KMS-11 (cell line): Measurements from ENCODE around the gene ZSWIM6.

Experiments used
- H2AFZ ChIP-seq: fragments of 200-600 bp; sonication (generic); 2 replicates; pipeline ENCODE4 v1.6.1; 2016; ENCODE audit warnings: antibody characterized with exemption, mixed run types, low read depth
- H3K27ac ChIP-seq: fragments of 200-600 bp; sonication (generic); 2 replicates; pipeline ENCODE4 v1.6.1; 2016; ENCODE audit warnings: mild to moderate bottlenecking, mixed run types
- H3K27me3 ChIP-seq: fragments of 200-600 bp; sonication (generic); 2 replicates; pipeline ENCODE4 v1.6.1; 2017; ENCODE audit warnings: mild to moderate bottlenecking, low read depth, mixed run types, moderate library complexity; ENCODE audit not compliant: insufficient read depth
- H3K36me3 ChIP-seq: fragments of 200-600 bp; sonication (generic); 2 replicates; pipeline ENCODE4 v1.6.1; 2017; ENCODE audit warnings: mild to moderate bottlenecking, mixed run types; ENCODE audit not compliant: insufficient read depth
- H3K4me1 ChIP-seq: fragments of 200-600 bp; sonication (generic); 2 replicates; pipeline ENCODE4 v1.6.1; 2016; ENCODE audit warnings: mild to moderate bottlenecking, low read depth, mixed run types; ENCODE audit not compliant: poor library complexity, severe bottlenecking
- H3K4me2 ChIP-seq: fragments of 200-600 bp; sonication (generic); 2 replicates; pipeline ENCODE4 v1.7.0; 2016; ENCODE audit warnings: mild to moderate bottlenecking, mixed run types
- H3K4me3 ChIP-seq: fragments of 200-600 bp; sonication (generic); IDR thresholded peaks from 2 replicates; pipeline ENCODE4 v1.6.1; 2017; ENCODE audit warnings: low read depth, low read length, mixed read lengths; ENCODE audit not compliant: insufficient read depth
- H3K79me2 ChIP-seq: fragments of 200-600 bp; sonication (generic); 2 replicates; pipeline ENCODE4 v1.6.1; 2016; ENCODE audit warnings: low read depth, mixed run types; ENCODE audit not compliant: insufficient read depth
- H3K9ac ChIP-seq: fragments of 200-600 bp; sonication (generic); 2 replicates; pipeline ENCODE4 v1.6.1; 2016; ENCODE audit warnings: mild to moderate bottlenecking, mixed run types
- H4K20me1 ChIP-seq: fragments of 200-600 bp; sonication (generic); 2 replicates; pipeline ENCODE4 v1.6.1; 2016; ENCODE audit warnings: mild to moderate bottlenecking, mixed run types; ENCODE audit not compliant: insufficient read depth
- CTCF ChIP-seq: fragments of 200-600 bp; sonication (generic); conservative IDR thresholded peaks from 2 replicates; pipeline ENCODE4 v1.6.1; 2017; ENCODE audit warnings: low read depth, mild to moderate bottlenecking, antibody characterized with exemption, low read length, moderate library complexity, mixed read lengths

The ZSWIM6 gene

GRCh38 chr5:61311056-61311610 is 20.9 kb upstream of the ZSWIM6 start:
- H3K4me1 ChIP-seq: peaks cover 18% of the 10 kb centered on the region
- no peaks in the 10 kb centered on the region for H3K27me3 ChIP-seq
- no peak overlapping the region for H3K4me2 ChIP-seq
- H3K79me2 ChIP-seq: no peaks in the 10 kb centered on the region
- H4K20me1 ChIP-seq: no peaks in the 10 kb centered on the region
- H3K27ac ChIP-seq: no peak overlapping the region
- no peak overlapping the region for H3K4me3 ChIP-seq
- no peak for TF ChIP-seq CTCF
- H3K36me3 ChIP-seq: no peaks in the 10 kb centered on the region
- no peak overlapping the region for H2AFZ ChIP-seq
- H3K9ac ChIP-seq: no peak overlapping the region

GRCh38 chr5:61311836-61312808 is 19.9 kb upstream of the ZSWIM6 start:
- Histone ChIP-seq H3K27me3 (no peaks in the 10 kb centered on the region), H4K20me1 (no peaks in the 10 kb centered on the region), H3K4me2 (no peak overlapping the region), H3K79me2 (no peaks in the 10 kb centered on the region), H2AFZ (no peak overlapping the region), H3K27ac (no peak overlapping the region), H3K4me1 (peaks cover 9% of the 10 kb centered on the region), H3K36me3 (no peaks in the 10 kb centered on the region), H3K4me3 (no peak overlapping the region), H3K9ac (no peak overlapping the region)
- TF ChIP-seq CTCF: no peak

GRCh38 chr5:61313960-61314681 is 17.9 kb upstream of the ZSWIM6 start:
- H3K4me1 ChIP-seq: peaks cover 20% of the 10 kb centered on the region
- no peaks in the 10 kb centered on the region for H3K36me3 ChIP-seq
- no peak overlapping the region for H2AFZ ChIP-seq
- H3K4me2 ChIP-seq: no peak overlapping the region
- no peak overlapping the region for H3K27ac ChIP-seq
- H3K79me2 ChIP-seq: no peaks in the 10 kb centered on the region
- no peak overlapping the region for H3K4me3 ChIP-seq
- H3K27me3 ChIP-seq: no peaks in the 10 kb centered on the region
- no peak for TF ChIP-seq CTCF
- H4K20me1 ChIP-seq: no peaks in the 10 kb centered on the region
- no peak overlapping the region for H3K9ac ChIP-seq

GRCh38 chr5:61318376-61318775 is 13.7 kb upstream of the ZSWIM6 start:
- no peak overlapping the region for H3K4me3 ChIP-seq
- no peaks in the 10 kb centered on the region for H3K36me3 ChIP-seq
- H3K4me2 ChIP-seq: peak overlapping the region; percentile 74; the same call in 1 of the 2 replicates
- TF ChIP-seq CTCF: no peak
- no peaks in the 10 kb centered on the region for H3K79me2 ChIP-seq
- peaks cover 59% of the 10 kb centered on the region for H3K4me1 ChIP-seq
- H3K27ac ChIP-seq: no peak overlapping the region
- no peaks in the 10 kb centered on the region for H3K27me3 ChIP-seq
- H2AFZ ChIP-seq: no peak overlapping the region
- H4K20me1 ChIP-seq: no peaks in the 10 kb centered on the region
- no peak overlapping the region for H3K9ac ChIP-seq
